ENCODE results near the gene SLC5A9.

SLC5A9 gene

GRCh38 chr1:48246727-48247126 lies 24.2 kb downstream of the SLC5A9 start:
- no peak for TF ChIP-seq CTCF (IDR thresholded peaks at IDR 0.05; ENCODE audit: low read depth, low read length)

GRCh38 chr1:48248356-48248755 lies 25.8 kb downstream of the SLC5A9 start:
- no peak for DNase-seq (ENCODE audit: low read depth, low spot score)
- no peak overlapping the region for H3K4me3 ChIP-seq (ENCODE audit: low read depth, low read length)
- TF ChIP-seq CTCF (IDR thresholded peaks at IDR 0.05; ENCODE audit: low read depth, low read length), result no peak
- in situ Hi-C loops (cut with HindIII; ENCODE audit: low sequenced_read_pairs), result no loop called here

More at GRCh38 chr1:48246727-48247126, 24.2 kb downstream of the SLC5A9 start:
- in situ Hi-C loops (cut with HindIII; ENCODE audit: low sequenced_read_pairs), result no loop called here
- DNase-seq (ENCODE audit: low read depth, low spot score), result no peak
- H3K4me3 ChIP-seq (ENCODE audit: low read depth, low read length), result no peak overlapping the region

- in situ Hi-C loops (cut with HindIII; ENCODE audit: low sequenced_read_pairs), result no loop called here
- no peak for DNase-seq (ENCODE audit: low read depth, low spot score)
- no peak for TF ChIP-seq CTCF (IDR thresholded peaks at IDR 0.05; ENCODE audit: low read depth, low read length)
- H3K4me3 ChIP-seq (ENCODE audit: low read depth, low read length), result no peak overlapping the region
Measured at GRCh38 chr1:48249868-48250267, 27.4 kb downstream of the SLC5A9 start.

GRCh38 chr1:48250572-48250971 lies 28.1 kb downstream of the SLC5A9 start:
- no peak overlapping the region for H3K4me3 ChIP-seq (ENCODE audit: low read depth, low read length)
- in situ Hi-C loops (cut with HindIII; ENCODE audit: low sequenced_read_pairs), result no loop called here
- no peak for DNase-seq (ENCODE audit: low read depth, low spot score)

GRCh38 chr1:48251323-48251722 lies 28.8 kb downstream of the SLC5A9 start:
- no peak for DNase-seq (ENCODE audit: low read depth, low spot score)
- H3K4me3 ChIP-seq (ENCODE audit: low read depth, low read length), result no peak overlapping the region
- TF ChIP-seq CTCF (IDR thresholded peaks at IDR 0.05; ENCODE audit: low read depth, low read length), result no peak
- in situ Hi-C loops (cut with HindIII; ENCODE audit: low sequenced_read_pairs), result no loop called here

More at GRCh38 chr1:48250572-48250971, 28.1 kb downstream of the SLC5A9 start:
- TF ChIP-seq CTCF (IDR thresholded peaks at IDR 0.05; ENCODE audit: low read depth, low read length), result no peak

- no peak overlapping the region for H3K4me3 ChIP-seq (ENCODE audit: low read depth, low read length)
- no peak for DNase-seq (ENCODE audit: low read depth, low spot score)
- no peak for TF ChIP-seq CTCF (IDR thresholded peaks at IDR 0.05; ENCODE audit: low read depth, low read length)
- in situ Hi-C loops (cut with HindIII; ENCODE audit: low sequenced_read_pairs), result no loop called here
Measured at GRCh38 chr1:48251821-48252220, 29.3 kb downstream of the SLC5A9 start.

GRCh38 chr1:48254254-48254653 lies 31.7 kb downstream of the SLC5A9 start:
- in situ Hi-C loops (cut with HindIII; ENCODE audit: low sequenced_read_pairs), result no loop called here
- no peak for TF ChIP-seq CTCF (IDR thresholded peaks at IDR 0.05; ENCODE audit: low read depth, low read length)
- H3K4me3 ChIP-seq (ENCODE audit: low read depth, low read length), result no peak overlapping the region

More at GRCh38 chr1:48254254-48254653, 31.7 kb downstream of the SLC5A9 start:
- no peak for DNase-seq (ENCODE audit: low read depth, low spot score)
